ENCODE data around the gene TCF7L1.

DNA sequence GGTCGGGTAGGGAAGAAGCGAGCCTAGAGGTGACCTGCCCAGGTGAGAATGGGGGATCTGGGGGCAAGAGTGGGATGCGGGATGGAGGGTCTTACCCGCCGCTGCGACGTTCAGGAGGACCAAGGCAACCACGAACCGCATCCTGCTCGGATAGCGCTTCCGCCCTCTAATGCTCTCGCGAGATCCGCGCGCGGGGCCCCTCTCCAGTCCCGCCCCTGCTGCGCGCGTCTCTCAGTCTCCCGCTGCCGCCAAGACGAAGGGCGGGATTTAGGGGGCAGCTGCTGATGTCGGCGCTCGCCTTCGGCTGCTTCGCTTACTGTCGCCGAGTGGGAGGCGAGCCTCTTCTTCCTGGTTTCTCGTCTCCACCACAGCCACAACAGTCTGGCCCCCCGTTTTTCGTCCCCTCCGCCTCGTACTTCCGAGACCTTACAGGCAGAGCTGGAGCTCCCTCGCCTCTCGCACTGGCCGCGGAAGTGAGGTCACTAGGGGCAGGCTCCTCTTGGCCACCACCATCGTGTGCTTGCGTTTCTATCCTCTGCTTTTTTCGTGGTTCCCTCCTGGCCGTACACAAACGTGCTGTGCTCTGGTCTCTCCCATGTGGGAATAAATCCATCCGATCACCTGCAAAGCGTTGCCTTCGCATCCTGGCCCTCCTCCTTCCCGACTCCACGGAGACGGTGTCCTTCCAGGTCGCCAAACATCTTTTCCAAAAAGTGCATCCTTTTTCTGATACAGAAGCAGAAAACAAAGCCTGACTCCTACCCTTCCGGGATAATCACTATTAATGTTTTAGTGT lies 194.8 kb downstream of the TCF7L1 start, which contains the start of gene TGOLN2:
- TF ChIP-seq CTCF (conservative IDR thresholded peaks at IDR 0.05; ENCODE audit: low read length) (no peak), EZH2phosphoT487 (IDR thresholded peaks at IDR 0.05; ENCODE audit: borderline replicate concordance, low read depth, low read length) (no peak)

Measured in OCI-LY7 (cell line).